Activated CD4-positive, alpha-beta T cell treated with anti-CD3 and anti-CD28 coated beads, Interleukin-2, amount 50 U/mL, for 24 hours (primary cell): ENCODE measurements around the gene AGAP1.

Experiments
- DNase-seq, 2 donors: peaks; one replicate each; pipeline ENCODE4 v3.0.0-alpha.2; 2020; ENCODE audit warnings: low read depth in 1 of 2, low spot score in 1 of 2

The AGAP1 gene

GRCh38 chr2:235903782-235904584 is 410.1 kb downstream of the AGAP1 start:
- no peak for DNase-seq

GRCh38 chr2:235904585-235904931 is 410.7 kb downstream of the AGAP1 start:
- no peak for DNase-seq

DNA sequence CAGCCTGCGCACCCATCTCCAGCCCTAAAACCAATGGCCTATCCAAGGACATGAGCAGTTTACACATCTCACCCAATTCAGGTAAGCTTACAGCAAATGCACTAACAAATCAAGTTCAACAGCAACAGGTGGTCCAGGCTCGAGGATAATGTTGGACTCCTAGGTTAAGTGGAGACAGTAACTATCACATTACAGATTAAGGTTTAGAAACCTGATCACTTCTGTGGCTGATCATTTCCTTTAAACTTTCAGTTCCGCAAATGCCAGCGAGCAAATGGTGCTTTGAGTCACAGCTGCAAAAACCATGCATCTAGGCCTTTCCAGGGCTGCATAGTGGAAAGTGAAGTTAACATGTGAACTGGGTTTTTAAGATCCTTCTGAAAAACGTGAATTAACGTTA is 415.0 kb downstream of the AGAP1 start:
- DNase-seq = no peak

DNA sequence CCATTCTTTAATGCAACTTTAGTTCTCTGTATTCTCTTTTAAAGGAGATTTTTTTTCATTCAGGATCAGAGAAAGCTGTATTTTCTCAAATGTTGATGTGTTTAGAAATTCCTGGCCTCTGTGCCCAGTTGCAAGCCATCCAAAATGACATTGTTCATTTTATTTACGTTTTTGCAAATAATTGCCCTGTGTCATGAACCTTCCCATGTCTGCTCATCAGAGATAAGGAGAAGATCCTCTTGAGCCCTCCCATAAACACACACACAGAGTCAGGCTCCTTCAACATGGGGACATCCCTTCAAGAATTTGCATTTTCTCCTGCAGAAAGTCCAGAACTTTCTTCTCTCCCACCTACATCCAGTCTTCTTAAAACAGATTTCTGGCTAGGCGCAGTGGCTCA is 415.5 kb downstream of the AGAP1 start:
- no peak for DNase-seq

GRCh38 chr2:235910067-235910466 is 416.2 kb downstream of the AGAP1 start:
- DNase-seq = no peak

GRCh38 chr2:235911125-235911524 is 417.3 kb downstream of the AGAP1 start:
- no peak for DNase-seq

DNA sequence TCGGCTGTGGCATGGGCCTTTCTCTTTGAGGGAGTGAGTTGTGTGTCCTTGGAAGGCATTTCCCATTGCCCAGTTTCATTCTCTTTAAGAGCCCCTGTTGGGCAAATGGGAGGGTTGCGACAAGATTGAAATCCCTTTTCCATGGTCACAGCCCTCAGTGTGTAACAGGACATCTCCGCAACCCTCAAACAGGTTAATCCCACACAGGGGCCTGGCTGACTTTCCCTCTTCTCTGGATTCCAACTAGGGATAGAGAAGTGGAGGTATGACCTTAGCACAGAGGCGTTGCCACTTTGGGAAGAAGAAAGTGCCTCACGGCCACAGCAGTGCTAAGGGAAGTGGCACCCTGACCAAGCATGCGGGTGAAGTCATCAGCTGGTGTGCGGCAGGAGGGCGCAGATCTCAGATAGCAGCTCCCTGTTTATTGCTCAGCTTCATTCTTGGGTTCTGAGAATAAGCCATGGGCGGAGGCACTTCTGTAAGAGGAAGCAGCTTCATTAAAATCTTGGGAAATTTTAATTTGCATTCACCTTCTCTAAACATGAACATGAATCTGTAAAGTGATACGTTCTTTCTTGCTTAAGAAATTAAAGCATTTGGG is 417.9 kb downstream of the AGAP1 start:
- no peak for DNase-seq

DNA sequence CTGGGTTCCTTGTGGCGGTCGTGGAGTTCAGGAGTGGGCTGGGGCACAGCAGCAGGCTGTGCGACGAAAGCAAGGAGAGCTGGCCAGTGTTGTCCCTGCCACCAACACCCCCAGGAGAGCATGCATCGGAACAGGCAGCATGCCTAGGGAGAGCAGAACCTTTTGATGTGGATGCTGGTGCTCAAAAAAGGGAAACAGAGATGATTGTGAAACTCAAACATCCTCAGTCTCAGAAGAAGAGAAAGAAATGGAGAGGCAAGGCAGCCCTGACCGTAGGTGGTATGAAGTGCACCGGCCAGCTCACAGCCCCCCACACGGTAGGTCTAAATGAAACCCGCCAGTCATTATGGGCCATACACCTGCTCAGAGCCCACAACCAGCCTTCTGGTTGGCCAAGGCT is 420.9 kb downstream of the AGAP1 start:
- no peak for DNase-seq

DNA sequence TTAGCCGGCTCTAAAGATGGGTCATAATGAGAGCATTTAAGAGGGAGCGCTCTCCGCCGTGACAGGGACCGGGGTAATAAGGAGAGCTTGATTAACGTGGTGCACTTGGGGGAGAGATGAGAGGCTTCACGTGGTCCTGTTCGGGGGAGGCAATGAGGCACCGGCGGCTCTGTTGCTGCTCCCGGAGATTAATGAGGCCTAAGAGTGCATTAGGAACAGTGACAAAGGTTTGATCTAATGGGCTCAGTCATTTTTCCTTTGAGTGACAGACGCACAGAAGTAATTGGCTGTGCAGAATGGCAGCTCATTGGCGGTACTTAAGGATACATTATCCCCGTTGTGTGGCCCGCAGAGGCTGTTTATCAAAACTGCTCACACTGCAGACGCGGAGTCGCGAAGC is 423.7 kb downstream of the AGAP1 start:
- DNase-seq = no peak

DNA sequence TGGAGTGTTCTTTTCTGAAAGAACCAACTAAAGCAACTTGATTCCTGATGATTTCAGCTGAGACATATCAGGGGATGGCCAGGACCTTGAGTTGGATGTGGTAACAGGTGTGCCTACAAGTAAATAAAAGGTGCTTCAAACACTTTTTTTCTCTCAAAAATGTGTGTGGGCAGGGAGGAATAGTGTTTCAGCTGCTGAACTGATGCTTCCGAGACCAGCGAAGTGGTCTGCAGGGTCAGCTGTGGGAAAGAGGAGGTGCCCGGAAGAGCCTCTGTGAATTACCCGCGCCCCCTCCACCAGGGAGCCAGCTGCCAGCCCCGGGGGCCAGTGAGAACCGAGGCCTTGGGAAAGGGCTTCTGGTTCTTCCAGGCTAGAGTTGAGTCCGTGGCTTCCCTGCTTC is 425.0 kb downstream of the AGAP1 start:
- DNase-seq = no peak

DNA sequence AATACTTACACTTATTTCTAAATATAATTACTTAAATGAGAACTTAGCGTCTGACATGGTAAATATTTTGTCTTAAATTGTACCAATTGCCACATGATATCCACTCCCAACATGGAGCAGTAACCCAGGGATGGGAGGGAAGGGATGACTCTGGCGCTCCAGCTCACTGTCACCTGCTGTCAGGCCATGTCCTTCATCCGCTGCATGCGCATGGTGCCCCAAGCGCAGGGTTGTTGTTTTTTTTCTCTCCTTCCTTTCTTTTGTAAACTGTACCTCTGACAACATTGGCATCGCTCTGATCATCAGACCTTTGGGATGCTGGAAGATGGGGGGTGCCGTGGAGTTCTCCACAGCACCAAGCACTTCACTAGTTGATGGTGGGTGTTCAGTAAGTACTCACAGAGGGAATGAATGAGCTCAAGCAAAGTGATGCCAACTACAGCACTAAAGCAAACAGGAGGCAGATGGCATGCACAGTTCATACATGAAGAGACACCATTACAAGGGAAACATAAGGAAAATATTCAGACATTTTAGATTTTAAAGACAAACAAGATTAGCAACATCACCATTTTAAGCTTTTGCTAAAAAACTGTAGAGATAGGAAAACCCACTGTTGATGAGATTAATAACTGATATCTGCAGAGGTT is 426.5 kb downstream of the AGAP1 start:
- no peak for DNase-seq

GRCh38 chr2:235921508-235922191 is 427.8 kb downstream of the AGAP1 start:
- DNase-seq = no peak

- DNase-seq = no peak
Measured at GRCh38 chr2:235922839-235923238, 429.0 kb downstream of the AGAP1 start.

DNA sequence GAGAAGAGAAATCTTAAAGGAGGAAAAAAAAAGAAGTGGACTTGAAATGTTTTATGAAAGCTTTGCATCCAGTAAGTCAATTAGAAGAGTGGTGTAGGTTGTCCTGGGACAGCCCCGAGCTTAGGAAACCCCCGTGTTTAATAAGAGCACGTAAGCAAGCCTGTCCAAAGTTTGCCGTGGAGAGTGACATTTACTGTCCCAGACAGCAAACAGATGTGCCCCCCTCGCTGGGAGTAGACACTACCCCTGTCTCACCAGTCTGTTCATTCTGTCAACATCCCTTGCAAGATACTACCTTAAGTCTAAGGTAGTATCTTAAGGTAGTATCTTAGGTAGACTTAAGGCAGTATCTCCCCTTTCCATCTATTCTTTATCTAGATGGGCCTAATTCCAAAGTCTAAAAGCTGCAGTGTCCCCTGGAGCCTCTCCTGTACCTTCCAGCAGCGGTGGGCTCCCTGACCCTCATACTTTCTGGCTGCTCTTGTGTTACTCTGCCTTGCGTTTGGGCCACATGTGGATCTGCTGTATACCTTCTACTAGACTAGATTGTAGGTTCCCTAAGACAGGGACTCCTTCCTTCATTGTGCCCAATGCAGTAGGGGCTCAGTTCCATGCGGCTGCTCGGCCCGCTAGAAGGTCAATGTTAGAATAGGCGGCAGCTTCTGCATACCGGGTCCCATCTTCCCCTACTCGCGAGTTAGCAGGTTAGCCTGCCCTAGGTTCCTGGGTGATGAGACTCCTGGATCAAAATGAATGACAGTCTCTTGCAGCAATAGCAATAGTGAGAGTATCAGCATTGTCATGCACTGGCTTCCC is 430.2 kb downstream of the AGAP1 start:
- DNase-seq = no peak

DNA sequence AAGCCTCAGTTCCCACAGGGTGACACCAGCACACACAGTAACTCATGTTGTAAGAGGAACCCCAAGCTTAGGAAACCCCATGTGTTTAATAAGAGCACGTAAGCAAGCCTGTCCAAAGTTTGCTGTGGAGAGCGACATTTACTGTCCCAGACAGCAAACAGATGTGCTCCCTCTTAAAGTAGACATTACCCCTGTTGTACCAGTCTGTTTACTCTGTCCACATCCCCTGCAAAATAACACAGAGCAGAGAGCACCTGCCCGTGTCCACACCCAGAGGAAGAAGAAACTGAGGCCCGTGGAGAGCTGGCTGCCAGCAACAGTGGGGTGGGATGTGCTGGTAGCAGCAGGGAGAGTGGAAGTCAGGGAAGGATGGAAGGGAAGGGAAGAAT is 430.8 kb downstream of the AGAP1 start:
- no peak for DNase-seq

DNA sequence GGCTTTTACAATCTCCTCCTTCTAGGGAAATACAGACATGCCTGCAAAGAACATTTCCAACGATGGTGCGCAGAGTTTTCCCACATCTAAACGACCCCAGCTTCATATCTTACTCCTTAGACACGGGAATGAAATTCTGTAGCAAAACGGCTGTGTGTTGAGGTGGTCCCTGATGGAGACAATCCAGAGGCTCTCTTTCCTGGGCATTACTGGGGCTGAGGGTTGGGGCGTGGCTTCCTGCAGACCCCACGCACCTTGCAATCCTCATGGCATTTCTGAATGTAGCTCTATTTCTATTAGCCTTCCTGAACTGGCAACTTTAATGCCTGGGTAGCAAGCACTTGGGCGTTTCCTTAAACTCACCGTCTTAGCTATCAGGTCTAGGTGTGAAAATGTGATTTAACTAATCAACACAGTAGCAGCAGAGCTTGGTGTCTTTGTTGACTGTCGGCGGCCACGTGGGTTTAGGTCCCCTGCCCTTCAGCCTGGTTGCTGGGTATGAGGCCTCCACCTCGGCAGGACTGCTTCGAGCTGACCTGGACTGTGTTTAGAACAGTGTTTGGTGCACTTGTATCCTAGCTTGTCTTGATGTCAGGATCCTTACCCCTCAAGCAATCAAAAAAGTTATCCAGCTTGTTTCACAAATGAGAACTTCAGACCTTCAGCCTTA is 431.5 kb downstream of the AGAP1 start:
- DNase-seq = no peak

DNA sequence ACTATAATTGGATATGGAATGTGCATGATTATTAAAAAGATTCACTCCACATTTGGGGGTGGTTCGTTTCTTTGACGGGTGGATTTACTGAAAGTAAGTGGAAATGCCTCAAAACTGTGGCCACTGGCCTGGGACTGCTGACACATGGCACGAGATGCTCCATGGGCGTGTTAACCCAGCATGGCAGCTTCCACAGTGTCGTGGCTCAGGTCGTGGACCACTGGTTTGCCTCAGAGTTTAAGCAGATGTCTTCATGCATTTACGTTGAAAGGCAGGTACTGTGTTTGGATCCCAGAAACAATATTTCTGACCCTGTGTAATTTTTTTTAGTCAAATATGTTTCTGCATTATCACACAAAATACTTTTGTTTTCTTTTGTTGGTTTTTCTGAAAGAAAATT is 432.4 kb downstream of the AGAP1 start:
- no peak for DNase-seq

- DNase-seq = no peak
Measured at GRCh38 chr2:235928751-235929370, 435.0 kb downstream of the AGAP1 start.

DNA sequence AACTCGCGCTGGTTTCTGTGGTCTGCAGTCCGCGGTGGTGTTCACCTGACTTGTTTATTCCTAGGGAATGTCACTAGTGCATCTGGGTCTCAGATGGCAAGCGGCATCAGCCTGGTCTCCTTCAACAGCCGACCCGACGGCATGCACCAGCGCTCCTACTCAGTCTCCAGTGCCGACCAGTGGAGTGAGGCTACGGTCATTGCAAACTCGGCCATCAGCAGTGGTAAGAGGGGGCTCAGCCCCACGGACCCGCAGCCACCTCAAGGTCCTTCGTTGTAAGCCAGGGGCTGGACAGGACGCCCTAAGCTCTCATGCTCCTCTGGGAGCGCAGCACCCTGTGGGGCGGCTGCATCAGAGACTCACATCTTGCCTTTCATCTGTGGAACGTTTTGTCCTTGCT is 436.9 kb downstream of the AGAP1 start:
- no peak for DNase-seq

- DNase-seq = no peak
Measured at GRCh38 chr2:235931676-235932075, 437.8 kb downstream of the AGAP1 start.
